GM21390 (cell line): ENCODE results near the gene PPP2R5C.
"Not testable (repeated sequence)": the region's sequence is repeated elsewhere in the genome, so short reads cannot be mapped to it uniquely, and the experiment has no call there.

Experiments used
- ATAC-seq: cut with Tn5 transposase; IDR thresholded peaks from one replicate; pipeline ENCODE4 v1.9.1; 2021; ENCODE audit not compliant: unreplicated experiment

PPP2R5C gene

GRCh38 chr14:101761032-101761880 is at the start of gene PPP2R5C:
Gene PPP2R5C, plus strand, starts transcription at chr14:101761709. Its CDS starts 185 bp downstream, at chr14:101761894.
- peak; percentile 61 for ATAC-seq

GRCh38 chr14:101711857-101712233 is 49.7 kb upstream of the PPP2R5C start:
- not testable (repeated sequence) for ATAC-seq

GRCh38 chr14:101712341-101712740 is 49.2 kb upstream of the PPP2R5C start:
- not testable (repeated sequence) for ATAC-seq

GRCh38 chr14:101713091-101713490 is 48.4 kb upstream of the PPP2R5C start:
- ATAC-seq = not testable (repeated sequence)

GRCh38 chr14:101713621-101714349 is 47.7 kb upstream of the PPP2R5C start:
- no peak for ATAC-seq

GRCh38 chr14:101714394-101714793 is 47.1 kb upstream of the PPP2R5C start:
- no peak for ATAC-seq

- no peak for ATAC-seq
These were observed 46.1 kb upstream of the PPP2R5C start for GRCh38 chr14:101715210-101716076.

GRCh38 chr14:101716077-101716950 is 45.2 kb upstream of the PPP2R5C start:
- no peak for ATAC-seq

- ATAC-seq = no peak
These were observed 44.4 kb upstream of the PPP2R5C start for GRCh38 chr14:101716956-101717662.

- no peak for ATAC-seq
These were observed 43.6 kb upstream of the PPP2R5C start for GRCh38 chr14:101717663-101718490.

GRCh38 chr14:101719045-101719645 is 42.4 kb upstream of the PPP2R5C start:
- ATAC-seq = no peak

- ATAC-seq = no peak
These were observed 41.8 kb upstream of the PPP2R5C start for GRCh38 chr14:101719708-101720107.

GRCh38 chr14:101721111-101721510 is 40.4 kb upstream of the PPP2R5C start:
- no peak for ATAC-seq

GRCh38 chr14:101721951-101722661 is 39.4 kb upstream of the PPP2R5C start:
- no peak for ATAC-seq

GRCh38 chr14:101723061-101723595 is 38.4 kb upstream of the PPP2R5C start:
- ATAC-seq = no peak

GRCh38 chr14:101725652-101726051 is 35.9 kb upstream of the PPP2R5C start:
- ATAC-seq = not testable (repeated sequence)

GRCh38 chr14:101726295-101726953 is 35.1 kb upstream of the PPP2R5C start:
- ATAC-seq = no peak
